Gastrocnemius medialis (tissue), 4 donors: ENCODE measurements around the gene MRTFA.
"Not testable (repeated sequence)": the region's sequence is repeated elsewhere in the genome, so short reads cannot be mapped to it uniquely, and the experiment has no call there.

Source experiments
- CTCF ChIP-seq, 5 experiments: fragments of 450-650 bp in 3 of 5; fragments of 200-600 bp in 2 of 5; sonication (generic) in 2 of 5; IDR thresholded peaks in 4 of 5; conservative IDR thresholded peaks in 1 of 5; 1 replicate in 4 of 5; 2 replicates in 1 of 5; pipeline ENCODE4 v1.5.1; 2016 to 2019; ENCODE audit warnings: antibody characterized with exemption in 5 of 5, mild to moderate bottlenecking in 3 of 5, moderate library complexity in 3 of 5
- POLR2A ChIP-seq, 2 donors: fragments of 450-650 bp; IDR thresholded peaks; one replicate each; pipeline ENCODE4 v1.6.1; 2017; ENCODE audit warnings: antibody characterized with exemption in 2 of 2, mild to moderate bottlenecking in 2 of 2, moderate library complexity in 2 of 2

GRCh38 chr22:40554023-40554422 is 82.5 kb downstream of the MRTFA start:
- TF ChIP-seq CTCF (IDR thresholded peaks at IDR 0.05 in 4 of 5, conservative IDR thresholded peaks at IDR 0.05 in 1 of 5); POLR2A (IDR thresholded peaks at IDR 0.05): not testable (repeated sequence)
